HepG2 (cell line): Measurements from ENCODE around the gene SWSAP1. TPM values are rescaled to one million over a fixed set of nuclear protein-coding genes. Genes with fewer than 3 reads are reported as not detected.

Experiments
- CEBPB ChIP-seq: IDR thresholded peaks from 2 replicates; pipeline ENCODE4 v1.6.1; 2011; ENCODE audit warnings: low read depth, low read length, improper control_type of control experiment, borderline replicate concordance
- HDAC2 ChIP-seq: sonication (generic); formaldehyde crosslinking; IDR thresholded peaks from 2 replicates; pipeline ENCODE4 v1.4.0; 2020; ENCODE audit warnings: missing genetic modification reagents
- MIXL1 ChIP-seq: IDR thresholded peaks from 2 replicates; pipeline ENCODE4 v1.6.1; 2016
- MXI1 ChIP-seq: IDR thresholded peaks from 3 replicates; pipeline ENCODE4 v1.6.1; 2012; ENCODE audit warnings: low read depth, low read length, inconsistent platforms, borderline replicate concordance
- RELA ChIP-seq: sonication (generic); formaldehyde crosslinking; IDR thresholded peaks from 2 replicates; pipeline ENCODE4 v1.4.0; 2020; ENCODE audit warnings: missing genetic modification reagents
- REPIN1 ChIP-seq: sonication (generic); formaldehyde crosslinking; IDR thresholded peaks from 2 replicates; pipeline ENCODE4 v1.8.0; 2022; ENCODE audit warnings: missing genetic modification reagents, low read depth, mild to moderate bottlenecking, borderline replicate concordance
- ZSCAN29 ChIP-seq: sonication (generic); formaldehyde crosslinking; conservative IDR thresholded peaks from 2 replicates; pipeline ENCODE4 v1.4.0; 2020; ENCODE audit warnings: mild to moderate bottlenecking, missing genetic modification reagents
- polyA plus RNA-seq, 8 experiments: library from polyadenylated mRNA; depleted of rRNA in 3 of 8; stranded (reverse) in 7 of 8; unstranded in 1 of 8; fragments of >200 nt; fragmentation: Illumina TruSeq in 4 of 8; extraction: Trizol in 4 of 8; gene quantifications; 2 replicates each; pipeline versions ENCODE4 v1.2.1 to v1.2.3, GENCODE V29; 2011 to 2016; ENCODE audit warnings: low read depth in 4 of 8, missing spikeins in 1 of 8, mixed read lengths in 1 of 8; ENCODE audit not compliant: insufficient read depth in 1 of 8
- total RNA-seq, 5 experiments: library from RNA; depleted of rRNA; stranded (reverse); fragments of >200 nt; fragmentation: Illumina TruSeq; extraction: Trizol; gene quantifications; 2 replicates each; pipeline ENCODE4 v1.2.3, GENCODE V29; 2016; ENCODE audit warnings: low read depth in 1 of 5
- TF ChIP-seq, protein P1 (sequence below): sonication (generic); formaldehyde crosslinking; IDR thresholded peaks from 2 replicates; pipeline ENCODE4 v1.8.1; 2023; ENCODE audit warnings: mild to moderate bottlenecking, moderate library complexity, missing genetic modification reagents
- TF ChIP-seq, protein P2 (sequence below): sonication (generic); formaldehyde crosslinking; IDR thresholded peaks from 2 replicates; pipeline ENCODE4 v1.4.0; 2020; ENCODE audit warnings: mild to moderate bottlenecking, missing genetic modification reagents
- TF ChIP-seq, protein P3 (sequence below): sonication (generic); formaldehyde crosslinking; IDR thresholded peaks from 2 replicates; pipeline ENCODE4 v1.4.0; 2020; ENCODE audit warnings: missing genetic modification reagents
- TF ChIP-seq, protein P4 (sequence below): sonication (generic); formaldehyde crosslinking; IDR thresholded peaks from 2 replicates; pipeline ENCODE4 v1.4.0; 2020; ENCODE audit warnings: missing genetic modification reagents, low read depth, mild to moderate bottlenecking, borderline replicate concordance
- TF ChIP-seq, protein P5 (sequence below): sonication (generic); formaldehyde crosslinking; IDR thresholded peaks from 2 replicates; pipeline ENCODE4; 2020; ENCODE audit warnings: missing genetic modification reagents, mild to moderate bottlenecking, borderline replicate concordance
- TF ChIP-seq, protein P6 (sequence below): sonication (generic); formaldehyde crosslinking; IDR thresholded peaks from 2 replicates; pipeline ENCODE4 v1.5.1; 2020; ENCODE audit warnings: mild to moderate bottlenecking, missing genetic modification reagents, moderate library complexity
- TF ChIP-seq, protein P7 (sequence below): sonication (generic); formaldehyde crosslinking; IDR thresholded peaks from 2 replicates; pipeline ENCODE4 v1.5.1; 2020; ENCODE audit warnings: mild to moderate bottlenecking, missing genetic modification reagents, moderate library complexity

SWSAP1 gene
- total and polyA plus RNA-seq, 2 of the 13 experiments (the other 11 are each of a cell fraction or from before 2014, with no cell fraction given), result 2.7 to 3.3 TPM

DNA sequence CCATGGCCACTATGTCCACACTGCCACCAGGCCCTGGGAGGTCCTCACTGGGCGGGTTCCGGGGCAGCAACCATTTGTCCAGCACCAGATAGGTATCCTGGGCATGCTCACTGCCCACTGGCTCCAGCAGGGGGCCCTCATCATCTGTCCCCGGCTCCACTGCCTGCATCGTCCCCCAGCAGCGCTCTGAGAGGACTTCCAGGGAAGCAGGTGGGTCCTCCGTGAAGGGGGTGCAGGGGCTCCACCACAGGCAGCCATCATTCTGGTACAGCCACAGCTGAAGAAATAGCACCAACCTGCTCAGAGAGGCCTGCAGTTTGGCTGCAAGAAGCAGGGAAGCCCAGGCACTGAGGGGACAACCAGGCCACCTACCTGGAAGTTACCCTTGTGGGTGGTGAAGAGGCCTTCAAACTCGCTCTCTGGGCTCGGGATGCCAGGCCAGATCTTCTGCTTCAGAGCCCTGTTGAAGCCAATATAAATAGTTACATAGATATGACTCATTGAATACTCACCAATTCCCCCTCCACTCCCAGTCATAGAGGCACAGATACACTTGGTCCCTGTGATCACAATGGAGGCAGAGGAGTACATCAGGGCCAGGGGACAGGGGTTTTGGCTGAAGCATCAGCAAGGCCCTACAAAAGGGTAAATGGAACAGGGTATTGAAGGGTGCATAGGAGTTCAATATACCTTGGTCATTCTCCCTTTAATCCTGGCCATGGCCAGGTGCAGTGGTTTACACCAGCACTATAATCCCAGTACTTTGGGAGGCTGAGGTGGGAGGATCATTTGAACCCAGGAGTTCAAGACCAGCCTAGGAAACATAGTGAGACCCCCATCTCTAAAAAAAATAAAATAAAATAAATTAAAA, 4.1 kb downstream of the SWSAP1 start (continued):
- TF ChIP-seq, protein P1, sequence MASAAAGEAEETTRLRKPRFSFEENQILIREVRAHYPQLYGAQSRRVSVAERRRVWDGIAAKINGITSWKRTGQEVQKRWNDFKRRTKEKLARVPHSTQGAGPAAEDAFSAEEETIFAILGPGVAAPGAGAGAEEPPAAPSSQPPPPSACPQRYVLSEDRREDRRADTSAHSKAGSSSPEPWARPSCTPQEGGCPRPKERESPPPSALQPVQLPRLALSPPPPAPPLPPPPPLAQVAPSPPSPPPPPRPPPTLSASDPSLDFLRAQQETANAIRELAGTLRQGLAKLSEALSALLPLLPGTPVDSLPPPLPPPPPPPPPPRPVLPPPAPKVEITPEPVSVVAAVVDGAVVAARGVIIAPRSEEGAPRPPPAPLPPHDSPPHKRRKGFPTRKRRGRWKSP (CRISPR knock-in tag), result no peak
- peak; percentile 22; the same call in 1 of the 3 replicates for TF ChIP-seq MXI1
- TF ChIP-seq ZSCAN29, result no peak
- TF ChIP-seq, protein P2, sequence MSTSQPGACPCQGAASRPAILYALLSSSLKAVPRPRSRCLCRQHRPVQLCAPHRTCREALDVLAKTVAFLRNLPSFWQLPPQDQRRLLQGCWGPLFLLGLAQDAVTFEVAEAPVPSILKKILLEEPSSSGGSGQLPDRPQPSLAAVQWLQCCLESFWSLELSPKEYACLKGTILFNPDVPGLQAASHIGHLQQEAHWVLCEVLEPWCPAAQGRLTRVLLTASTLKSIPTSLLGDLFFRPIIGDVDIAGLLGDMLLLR (CRISPR knock-in tag), result no peak
- TF ChIP-seq, protein P3, sequence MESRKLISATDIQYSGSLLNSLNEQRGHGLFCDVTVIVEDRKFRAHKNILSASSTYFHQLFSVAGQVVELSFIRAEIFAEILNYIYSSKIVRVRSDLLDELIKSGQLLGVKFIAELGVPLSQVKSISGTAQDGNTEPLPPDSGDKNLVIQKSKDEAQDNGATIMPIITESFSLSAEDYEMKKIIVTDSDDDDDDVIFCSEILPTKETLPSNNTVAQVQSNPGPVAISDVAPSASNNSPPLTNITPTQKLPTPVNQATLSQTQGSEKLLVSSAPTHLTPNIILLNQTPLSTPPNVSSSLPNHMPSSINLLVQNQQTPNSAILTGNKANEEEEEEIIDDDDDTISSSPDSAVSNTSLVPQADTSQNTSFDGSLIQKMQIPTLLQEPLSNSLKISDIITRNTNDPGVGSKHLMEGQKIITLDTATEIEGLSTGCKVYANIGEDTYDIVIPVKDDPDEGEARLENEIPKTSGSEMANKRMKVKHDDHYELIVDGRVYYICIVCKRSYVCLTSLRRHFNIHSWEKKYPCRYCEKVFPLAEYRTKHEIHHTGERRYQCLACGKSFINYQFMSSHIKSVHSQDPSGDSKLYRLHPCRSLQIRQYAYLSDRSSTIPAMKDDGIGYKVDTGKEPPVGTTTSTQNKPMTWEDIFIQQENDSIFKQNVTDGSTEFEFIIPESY (CRISPR knock-in tag), result 0 out of 2 replicates have a peak, but pooled peaks have one; percentile 53
- TF ChIP-seq, protein P4, sequence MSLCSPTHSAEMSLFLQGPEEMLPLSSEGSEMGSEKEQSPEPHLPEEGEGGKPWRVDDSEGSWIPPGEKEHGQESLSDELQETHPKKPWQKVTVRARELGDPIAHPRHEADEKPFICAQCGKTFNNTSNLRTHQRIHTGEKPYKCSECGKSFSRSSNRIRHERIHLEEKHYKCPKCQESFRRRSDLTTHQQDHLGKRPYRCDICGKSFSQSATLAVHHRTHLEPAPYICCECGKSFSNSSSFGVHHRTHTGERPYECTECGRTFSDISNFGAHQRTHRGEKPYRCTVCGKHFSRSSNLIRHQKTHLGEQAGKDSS (CRISPR knock-in tag), result 0 out of 2 replicates have a peak, but pooled peaks have one; percentile 24
- TF ChIP-seq, protein P5, sequence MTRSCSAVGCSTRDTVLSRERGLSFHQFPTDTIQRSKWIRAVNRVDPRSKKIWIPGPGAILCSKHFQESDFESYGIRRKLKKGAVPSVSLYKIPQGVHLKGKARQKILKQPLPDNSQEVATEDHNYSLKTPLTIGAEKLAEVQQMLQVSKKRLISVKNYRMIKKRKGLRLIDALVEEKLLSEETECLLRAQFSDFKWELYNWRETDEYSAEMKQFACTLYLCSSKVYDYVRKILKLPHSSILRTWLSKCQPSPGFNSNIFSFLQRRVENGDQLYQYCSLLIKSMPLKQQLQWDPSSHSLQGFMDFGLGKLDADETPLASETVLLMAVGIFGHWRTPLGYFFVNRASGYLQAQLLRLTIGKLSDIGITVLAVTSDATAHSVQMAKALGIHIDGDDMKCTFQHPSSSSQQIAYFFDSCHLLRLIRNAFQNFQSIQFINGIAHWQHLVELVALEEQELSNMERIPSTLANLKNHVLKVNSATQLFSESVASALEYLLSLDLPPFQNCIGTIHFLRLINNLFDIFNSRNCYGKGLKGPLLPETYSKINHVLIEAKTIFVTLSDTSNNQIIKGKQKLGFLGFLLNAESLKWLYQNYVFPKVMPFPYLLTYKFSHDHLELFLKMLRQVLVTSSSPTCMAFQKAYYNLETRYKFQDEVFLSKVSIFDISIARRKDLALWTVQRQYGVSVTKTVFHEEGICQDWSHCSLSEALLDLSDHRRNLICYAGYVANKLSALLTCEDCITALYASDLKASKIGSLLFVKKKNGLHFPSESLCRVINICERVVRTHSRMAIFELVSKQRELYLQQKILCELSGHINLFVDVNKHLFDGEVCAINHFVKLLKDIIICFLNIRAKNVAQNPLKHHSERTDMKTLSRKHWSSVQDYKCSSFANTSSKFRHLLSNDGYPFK, result no peak
- TF ChIP-seq CEBPB, result no peak
- TF ChIP-seq, protein P6, sequence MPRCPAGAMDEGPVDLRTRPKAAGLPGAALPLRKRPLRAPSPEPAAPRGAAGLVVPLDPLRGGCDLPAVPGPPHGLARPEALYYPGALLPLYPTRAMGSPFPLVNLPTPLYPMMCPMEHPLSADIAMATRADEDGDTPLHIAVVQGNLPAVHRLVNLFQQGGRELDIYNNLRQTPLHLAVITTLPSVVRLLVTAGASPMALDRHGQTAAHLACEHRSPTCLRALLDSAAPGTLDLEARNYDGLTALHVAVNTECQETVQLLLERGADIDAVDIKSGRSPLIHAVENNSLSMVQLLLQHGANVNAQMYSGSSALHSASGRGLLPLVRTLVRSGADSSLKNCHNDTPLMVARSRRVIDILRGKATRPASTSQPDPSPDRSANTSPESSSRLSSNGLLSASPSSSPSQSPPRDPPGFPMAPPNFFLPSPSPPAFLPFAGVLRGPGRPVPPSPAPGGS, result 0 out of 2 replicates have a peak, but pooled peaks have one; percentile 27
- TF ChIP-seq, protein P7, sequence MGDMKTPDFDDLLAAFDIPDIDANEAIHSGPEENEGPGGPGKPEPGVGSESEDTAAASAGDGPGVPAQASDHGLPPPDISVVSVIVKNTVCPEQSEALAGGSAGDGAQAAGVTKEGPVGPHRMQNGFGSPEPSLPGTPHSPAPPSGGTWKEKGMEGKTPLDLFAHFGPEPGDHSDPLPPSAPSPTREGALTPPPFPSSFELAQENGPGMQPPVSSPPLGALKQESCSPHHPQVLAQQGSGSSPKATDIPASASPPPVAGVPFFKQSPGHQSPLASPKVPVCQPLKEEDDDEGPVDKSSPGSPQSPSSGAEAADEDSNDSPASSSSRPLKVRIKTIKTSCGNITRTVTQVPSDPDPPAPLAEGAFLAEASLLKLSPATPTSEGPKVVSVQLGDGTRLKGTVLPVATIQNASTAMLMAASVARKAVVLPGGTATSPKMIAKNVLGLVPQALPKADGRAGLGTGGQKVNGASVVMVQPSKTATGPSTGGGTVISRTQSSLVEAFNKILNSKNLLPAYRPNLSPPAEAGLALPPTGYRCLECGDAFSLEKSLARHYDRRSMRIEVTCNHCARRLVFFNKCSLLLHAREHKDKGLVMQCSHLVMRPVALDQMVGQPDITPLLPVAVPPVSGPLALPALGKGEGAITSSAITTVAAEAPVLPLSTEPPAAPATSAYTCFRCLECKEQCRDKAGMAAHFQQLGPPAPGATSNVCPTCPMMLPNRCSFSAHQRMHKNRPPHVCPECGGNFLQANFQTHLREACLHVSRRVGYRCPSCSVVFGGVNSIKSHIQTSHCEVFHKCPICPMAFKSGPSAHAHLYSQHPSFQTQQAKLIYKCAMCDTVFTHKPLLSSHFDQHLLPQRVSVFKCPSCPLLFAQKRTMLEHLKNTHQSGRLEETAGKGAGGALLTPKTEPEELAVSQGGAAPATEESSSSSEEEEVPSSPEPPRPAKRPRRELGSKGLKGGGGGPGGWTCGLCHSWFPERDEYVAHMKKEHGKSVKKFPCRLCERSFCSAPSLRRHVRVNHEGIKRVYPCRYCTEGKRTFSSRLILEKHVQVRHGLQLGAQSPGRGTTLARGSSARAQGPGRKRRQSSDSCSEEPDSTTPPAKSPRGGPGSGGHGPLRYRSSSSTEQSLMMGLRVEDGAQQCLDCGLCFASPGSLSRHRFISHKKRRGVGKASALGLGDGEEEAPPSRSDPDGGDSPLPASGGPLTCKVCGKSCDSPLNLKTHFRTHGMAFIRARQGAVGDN, result peak; percentile 66
- peak; percentile 37; the same call in 1 of the 2 replicates for TF ChIP-seq HDAC2 (CRISPR knock-in tag)
- TF ChIP-seq MIXL1 (CRISPR knock-in tag), result no peak
- 0 out of 2 replicates have a peak, but pooled peaks have one; percentile 52 for TF ChIP-seq REPIN1 (CRISPR knock-in tag)
- no peak for TF ChIP-seq RELA
